ENCODE measurements around the gene AATF.

The AATF gene

DNA sequence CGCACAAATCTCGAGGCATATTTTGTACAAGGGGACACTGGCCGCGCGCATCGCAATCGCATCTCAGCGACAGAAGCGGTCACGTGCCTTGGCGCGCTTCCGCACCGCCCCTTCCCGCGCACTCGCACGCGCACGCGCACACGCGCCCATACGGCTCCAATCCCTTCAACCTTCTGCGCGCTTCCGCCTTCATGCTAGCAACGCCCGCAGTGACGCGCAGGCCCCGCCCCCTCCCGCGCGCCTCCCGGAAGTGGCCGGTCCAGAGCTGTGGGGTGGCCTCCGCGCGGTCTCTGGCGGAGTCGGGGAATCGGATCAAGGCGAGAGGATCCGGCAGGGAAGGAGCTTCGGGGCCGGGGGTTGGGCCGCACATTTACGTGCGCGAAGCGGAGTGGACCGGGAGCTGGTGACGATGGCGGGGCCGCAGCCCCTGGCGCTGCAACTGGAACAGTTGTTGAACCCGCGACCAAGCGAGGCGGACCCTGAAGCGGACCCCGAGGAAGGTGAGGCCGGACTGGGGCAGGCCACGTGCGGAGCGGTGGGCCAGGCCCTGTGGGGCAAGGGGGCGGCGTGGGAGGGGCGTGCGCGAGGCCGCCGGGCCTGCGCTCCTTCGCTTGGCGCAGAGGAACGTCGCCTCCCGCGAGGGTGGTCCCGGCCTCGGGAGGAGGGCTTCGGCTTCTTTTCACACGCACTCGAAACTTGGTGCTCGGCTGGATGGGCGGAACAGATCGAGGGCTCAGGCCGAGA is at the start of gene AATF:
Gene AATF (plus strand): TSS at position 238 of the 744 bp plus-strand sequence. CDS start 172 bp downstream, at position 410.
- in situ Hi-C loops (cut with MboI; ENCODE audit: low sequenced_read_pairs) = no loop called here

- in situ Hi-C loops (cut with MboI; ENCODE audit: low sequenced_read_pairs) = no loop called here
These were observed 49.2 kb upstream of the AATF start for GRCh38 chr17:36899250-36900159.

DNA sequence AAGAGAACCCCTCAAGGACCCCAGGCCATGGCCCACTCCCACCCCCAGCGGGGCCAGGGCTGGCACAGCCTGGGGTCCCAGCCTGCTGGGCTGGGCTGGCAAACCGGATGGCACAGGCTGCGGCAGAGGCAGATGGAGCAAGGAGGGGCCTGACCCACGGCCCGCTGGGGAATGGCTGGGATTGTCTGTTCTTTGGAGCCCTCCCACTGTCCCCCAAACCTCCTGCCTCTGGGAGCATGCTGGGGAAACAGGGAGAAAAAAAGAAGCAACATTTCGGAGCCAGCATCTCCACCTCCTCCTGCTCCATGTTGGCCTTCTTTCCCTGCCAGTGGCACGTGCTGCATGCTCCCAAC is 48.6 kb upstream of the AATF start:
- in situ Hi-C loops (cut with MboI; ENCODE audit: low sequenced_read_pairs) = no loop called here

DNA sequence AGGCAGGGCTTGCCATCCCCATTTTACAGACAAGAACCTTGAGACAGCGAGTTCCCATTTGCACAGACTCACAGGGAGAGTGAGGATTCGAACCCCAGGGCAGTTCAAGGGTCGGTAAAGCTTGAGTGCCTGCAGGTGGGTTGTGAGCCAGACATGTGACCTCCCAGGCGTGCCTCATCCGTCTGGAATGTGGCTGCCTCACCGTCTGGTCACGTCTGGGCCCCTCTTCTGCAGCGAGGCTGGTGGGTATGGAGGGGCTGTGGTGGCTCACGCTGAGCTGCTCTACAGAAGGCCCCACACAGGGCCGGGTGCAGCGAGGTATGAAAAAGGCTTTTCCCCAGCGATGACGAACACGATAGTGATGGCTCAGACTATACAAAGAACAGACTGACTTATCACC is 47.2 kb upstream of the AATF start:
- in situ Hi-C loops (cut with MboI; ENCODE audit: low sequenced_read_pairs) = no loop called here

DNA sequence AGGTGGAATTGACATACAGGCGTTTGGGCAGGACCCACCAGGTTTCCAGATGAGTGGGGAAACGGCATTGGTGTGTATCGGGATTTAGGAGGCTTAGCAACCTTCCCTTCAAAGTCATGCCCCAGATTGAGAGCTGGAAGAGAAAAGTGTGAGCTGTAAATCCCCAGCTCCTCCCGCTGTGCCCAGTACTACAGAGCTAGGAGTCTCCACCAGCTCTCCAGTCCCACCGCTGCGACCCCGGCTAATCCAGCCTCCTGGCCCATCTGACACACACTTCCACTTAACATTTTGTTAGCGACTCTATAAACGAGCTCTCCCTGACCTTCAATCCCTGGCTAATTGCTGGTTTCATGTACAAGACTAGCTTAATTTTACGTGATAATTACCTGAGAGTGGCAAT is 41.3 kb upstream of the AATF start:
- in situ Hi-C loops (cut with MboI; ENCODE audit: low sequenced_read_pairs) = no loop called here

GRCh38 chr17:36910513-36910912 is 38.2 kb upstream of the AATF start:
- in situ Hi-C loops (cut with MboI; ENCODE audit: low sequenced_read_pairs) = no loop called here

- in situ Hi-C loops (cut with MboI; ENCODE audit: low sequenced_read_pairs) = no loop called here
These were observed 37.8 kb upstream of the AATF start for GRCh38 chr17:36911001-36911400.

GRCh38 chr17:36913132-36913531 is 35.6 kb upstream of the AATF start:
- in situ Hi-C loops (cut with MboI; ENCODE audit: low sequenced_read_pairs) = no loop called here

DNA sequence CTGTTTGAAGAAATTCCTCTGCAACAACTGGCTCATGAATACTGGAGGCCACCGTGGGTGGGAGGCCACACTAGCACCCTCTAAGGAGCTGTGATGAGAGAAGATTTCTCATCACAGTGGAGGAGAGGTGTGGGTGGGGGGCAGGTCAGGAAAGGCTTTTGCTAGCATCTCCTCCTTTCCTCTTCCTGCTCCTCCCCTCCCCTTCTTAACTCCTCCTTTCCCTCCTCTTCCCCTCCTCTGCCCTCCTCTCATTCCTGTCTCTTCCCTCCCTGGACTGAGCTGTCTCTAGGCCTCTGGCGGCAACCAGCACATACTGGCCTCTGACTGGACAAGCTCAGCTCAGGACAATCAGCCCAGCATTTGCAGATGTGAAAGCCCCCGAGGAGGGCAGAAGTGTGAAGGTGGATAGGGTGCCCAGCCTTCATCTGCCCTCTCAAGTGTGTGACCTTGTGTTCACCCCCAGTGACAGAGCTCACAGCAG is 30.5 kb upstream of the AATF start:
- in situ Hi-C loops (cut with MboI; ENCODE audit: low sequenced_read_pairs) = no loop called here

DNA sequence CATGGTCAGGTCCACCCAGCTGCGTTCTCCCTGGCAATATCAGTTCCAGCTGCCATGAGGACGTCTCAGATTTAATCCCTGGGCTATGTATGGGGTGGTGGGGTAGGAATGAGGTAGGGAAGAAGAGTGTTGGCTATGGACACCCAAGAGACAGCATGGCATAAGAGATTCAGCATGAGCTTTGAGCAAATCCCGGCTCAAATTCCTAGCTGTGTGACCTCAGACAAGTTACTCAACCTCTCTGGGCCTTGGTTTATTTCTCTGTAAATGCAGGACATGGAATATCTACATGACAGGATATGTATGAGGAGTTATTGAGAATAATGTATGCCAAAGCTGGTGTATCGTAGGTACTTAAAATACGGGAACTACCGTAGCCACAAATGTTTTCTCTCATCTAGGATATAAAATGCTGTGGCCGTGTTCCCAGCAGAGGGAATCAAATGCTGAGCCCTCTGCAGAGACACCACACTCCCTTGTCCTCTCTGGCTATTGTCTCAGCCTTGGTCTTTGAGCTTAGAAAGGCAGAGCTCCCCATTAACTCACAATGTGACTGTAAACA is 29.3 kb upstream of the AATF start:
- in situ Hi-C loops (cut with MboI; ENCODE audit: low sequenced_read_pairs) = no loop called here

DNA sequence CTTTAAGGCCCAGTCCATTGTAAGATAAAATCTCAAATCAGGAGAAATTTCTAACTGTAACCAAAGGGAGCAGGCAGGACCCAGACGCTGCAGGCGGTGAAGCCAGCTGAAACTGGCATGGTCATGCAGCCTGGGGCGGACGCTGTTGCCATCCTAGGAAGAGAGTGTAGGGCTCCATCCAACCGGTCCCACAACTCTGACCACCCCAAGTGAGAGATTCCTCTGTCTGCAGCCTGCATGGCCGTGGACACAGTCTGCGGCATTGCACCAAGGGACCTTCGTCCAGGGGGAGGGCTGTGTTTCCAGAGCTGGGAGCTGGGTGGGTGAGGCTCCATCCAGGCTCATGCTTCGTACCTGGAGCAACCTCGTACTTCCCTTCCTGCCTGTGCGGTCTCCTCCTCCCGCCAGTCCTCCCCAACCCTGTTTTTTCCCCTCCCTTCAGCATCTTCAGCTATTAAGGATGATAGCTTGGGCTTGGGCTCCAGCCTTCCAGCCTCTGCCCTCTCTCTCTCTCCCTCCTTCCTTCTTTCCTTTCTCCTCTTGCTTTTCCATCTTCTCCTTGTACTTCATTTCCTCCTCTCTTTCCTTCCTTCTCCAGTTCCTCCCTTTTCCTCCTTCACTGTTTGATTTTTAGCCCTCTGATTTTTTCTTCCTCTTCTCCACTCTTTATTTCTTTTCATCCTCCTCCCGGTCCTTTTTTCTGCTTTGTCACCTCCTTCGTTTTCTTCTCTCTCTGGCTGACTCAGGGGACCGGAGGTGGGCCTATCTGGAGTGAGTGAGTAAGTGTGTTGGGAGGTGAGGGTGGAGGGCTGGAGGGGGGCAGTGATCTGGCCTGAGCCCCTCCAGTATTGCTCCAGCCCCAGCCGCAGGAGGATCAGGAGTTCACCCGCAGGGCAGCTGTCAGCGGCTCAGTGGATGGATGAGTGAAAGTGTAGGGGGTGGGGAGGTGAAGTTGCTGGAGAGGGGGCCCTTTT is 28.4 kb upstream of the AATF start:
- in situ Hi-C loops (cut with MboI; ENCODE audit: low sequenced_read_pairs) = no loop called here

- in situ Hi-C loops (cut with MboI; ENCODE audit: low sequenced_read_pairs) = no loop called here
These were observed 27.5 kb upstream of the AATF start for GRCh38 chr17:36921095-36921851.

GRCh38 chr17:36922175-36922574 is 26.6 kb upstream of the AATF start:
- in situ Hi-C loops (cut with MboI; ENCODE audit: low sequenced_read_pairs) = no loop called here

DNA sequence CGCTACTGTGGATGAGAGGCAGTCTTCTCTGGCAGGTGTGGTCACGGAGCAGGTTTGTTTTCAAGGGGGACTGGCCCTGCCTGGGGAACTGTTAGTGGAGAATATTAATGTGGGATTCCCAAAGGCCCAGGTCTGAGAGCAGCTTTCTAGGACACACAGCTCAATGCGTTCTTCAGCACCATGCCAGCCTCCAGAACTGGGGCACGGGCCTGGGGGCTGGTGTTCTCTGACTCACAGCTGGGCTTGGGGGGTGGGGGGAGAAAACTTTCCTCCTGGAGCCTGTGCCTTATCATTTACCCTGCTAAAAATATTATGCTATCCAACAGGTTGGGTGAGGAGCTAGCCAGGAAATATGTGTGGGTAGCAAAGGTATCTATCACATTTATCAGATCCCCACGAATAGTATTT is 24.9 kb upstream of the AATF start:
- in situ Hi-C loops (cut with MboI; ENCODE audit: low sequenced_read_pairs) = no loop called here

- in situ Hi-C loops (cut with MboI; ENCODE audit: low sequenced_read_pairs) = no loop called here
These were observed 22.5 kb upstream of the AATF start for GRCh38 chr17:36926226-36926625.

DNA sequence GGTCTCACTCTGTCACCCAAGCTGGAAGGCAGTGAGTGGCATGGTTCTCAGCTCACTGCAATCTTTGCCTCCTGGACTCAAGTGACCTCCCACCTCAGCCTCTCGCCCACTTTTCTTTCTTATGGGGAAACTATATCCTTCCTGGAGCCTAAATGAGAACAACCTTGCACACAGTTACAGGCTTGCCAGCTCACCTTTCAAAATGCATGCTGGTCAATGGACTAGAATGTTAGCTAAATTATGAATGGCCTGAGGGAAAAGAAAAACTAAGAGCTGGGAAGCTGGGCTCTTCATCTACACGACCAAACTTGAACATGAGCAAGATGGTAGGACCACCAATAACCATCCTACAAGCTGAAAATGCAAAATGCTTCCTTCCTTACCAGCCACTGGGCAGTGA is 22.1 kb upstream of the AATF start:
- in situ Hi-C loops (cut with MboI; ENCODE audit: low sequenced_read_pairs) = no loop called here

DNA sequence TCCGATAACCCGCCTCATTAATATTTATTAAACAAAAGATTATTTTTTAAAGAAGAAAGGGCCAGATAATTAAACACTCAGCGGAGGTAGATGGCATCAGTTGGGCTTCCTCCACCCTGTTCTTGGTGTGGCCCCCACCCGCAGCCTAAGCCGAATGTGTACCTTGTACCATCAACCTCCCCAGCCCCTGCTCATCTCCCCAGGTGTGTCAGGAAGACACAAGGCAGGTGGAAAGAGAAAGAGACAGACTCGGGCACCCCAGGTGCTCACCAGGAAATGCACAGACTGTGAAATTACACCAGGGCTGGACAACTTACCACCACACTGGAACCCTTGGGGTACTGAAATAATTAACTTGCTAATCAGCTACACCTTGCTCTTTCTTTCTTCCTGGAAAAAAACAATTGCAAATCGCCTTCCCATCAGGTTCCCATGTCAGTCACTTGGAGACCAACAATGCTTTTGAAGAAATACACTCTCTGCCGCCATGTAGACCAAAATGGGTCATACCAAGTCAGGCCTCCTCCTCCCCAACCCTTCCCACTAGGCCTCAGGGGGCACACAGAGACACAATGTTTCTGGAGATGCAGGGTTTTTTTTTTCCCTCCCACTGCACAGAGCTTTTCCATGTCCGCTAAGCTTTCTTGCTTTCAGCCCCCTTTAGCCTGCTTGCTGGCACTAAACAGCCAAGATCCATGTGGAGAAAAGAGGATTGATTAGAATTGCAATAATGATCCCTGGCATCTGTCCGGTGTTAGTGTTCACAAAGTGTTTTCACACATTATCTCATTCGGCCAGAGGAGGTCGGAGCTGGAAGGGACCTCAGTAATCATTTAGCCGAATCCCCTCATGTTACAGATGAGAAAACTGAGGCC is 20.0 kb upstream of the AATF start:
- in situ Hi-C loops (cut with MboI; ENCODE audit: low sequenced_read_pairs) = no loop called here

DNA sequence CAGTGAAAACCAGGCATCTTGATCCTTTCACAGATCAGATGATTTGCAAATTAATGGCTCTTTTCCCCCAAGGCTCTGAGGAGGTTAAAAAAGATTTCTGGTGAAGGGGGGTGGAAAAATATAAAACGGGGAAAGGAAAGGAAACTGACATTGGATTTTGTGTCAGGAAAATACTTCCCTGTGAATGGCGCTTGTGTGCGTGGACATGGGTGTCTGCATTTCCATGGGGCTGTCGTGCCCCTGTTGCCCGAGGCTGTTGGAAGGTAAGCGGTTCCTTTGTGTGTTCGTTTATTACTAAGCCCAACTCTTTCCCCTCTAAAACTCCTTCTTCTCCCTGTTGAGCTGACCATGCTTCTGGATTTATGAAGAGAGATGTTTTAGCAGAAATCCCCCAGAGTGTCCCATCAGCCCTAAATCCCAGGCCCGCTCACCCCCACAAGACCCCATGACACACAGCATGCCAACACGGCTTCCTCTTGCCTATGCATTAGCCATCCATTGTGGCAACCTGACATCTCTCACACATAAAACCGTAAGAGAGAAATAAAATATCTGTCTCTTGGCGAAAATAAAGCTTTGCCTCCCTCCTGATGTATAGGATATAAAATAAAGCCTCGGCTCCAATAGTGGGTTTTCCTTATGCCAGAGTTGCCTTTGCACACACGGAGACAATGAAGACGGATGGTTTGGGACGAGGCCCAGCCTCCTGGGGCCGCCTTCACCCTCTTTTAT is 18.7 kb upstream of the AATF start:
- in situ Hi-C loops (cut with MboI; ENCODE audit: low sequenced_read_pairs) = no loop called here

Measured in HL-60/S4 treated with retinoic acid at 250 ng/mL for 4 days and 3 days (cell line).